Activated T-cell treated with anti-CD3 and anti-CD28 coated beads for 48 hours (primary cell): ENCODE results near the gene DNAJC7.
"Not testable (repeated sequence)": the region's sequence is repeated elsewhere in the genome, so short reads cannot be mapped to it uniquely, and the experiment has no call there.

ENCODE experiments used
- DNase-seq: peaks from one replicate; pipeline ENCODE4 v3.0.0-alpha.2; 2020; ENCODE audit warnings: low read depth

The DNAJC7 gene

GRCh38 chr17:41957031-41957868 is 60.0 kb downstream of the DNAJC7 start:
- no peak for DNase-seq

DNA sequence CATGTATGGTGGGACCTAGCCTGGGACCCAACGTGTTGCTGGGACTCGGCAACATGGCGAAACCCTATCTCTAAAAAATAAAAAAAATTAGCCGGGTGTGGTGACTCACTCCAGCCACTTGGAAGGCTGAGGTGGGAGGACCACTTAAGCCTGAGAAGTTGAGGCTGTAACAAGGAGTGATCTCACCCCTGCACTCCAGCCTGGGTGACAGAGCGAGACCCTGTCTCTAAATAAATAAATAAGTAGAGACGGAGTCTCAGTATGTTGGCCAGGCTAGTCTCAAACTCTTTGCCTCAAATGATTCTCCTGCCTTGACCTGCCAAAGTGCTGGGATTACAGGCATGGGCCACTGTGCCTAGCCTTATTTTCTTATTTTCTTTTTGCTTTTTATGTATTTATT is 60.7 kb downstream of the DNAJC7 start:
- no peak for DNase-seq

DNA sequence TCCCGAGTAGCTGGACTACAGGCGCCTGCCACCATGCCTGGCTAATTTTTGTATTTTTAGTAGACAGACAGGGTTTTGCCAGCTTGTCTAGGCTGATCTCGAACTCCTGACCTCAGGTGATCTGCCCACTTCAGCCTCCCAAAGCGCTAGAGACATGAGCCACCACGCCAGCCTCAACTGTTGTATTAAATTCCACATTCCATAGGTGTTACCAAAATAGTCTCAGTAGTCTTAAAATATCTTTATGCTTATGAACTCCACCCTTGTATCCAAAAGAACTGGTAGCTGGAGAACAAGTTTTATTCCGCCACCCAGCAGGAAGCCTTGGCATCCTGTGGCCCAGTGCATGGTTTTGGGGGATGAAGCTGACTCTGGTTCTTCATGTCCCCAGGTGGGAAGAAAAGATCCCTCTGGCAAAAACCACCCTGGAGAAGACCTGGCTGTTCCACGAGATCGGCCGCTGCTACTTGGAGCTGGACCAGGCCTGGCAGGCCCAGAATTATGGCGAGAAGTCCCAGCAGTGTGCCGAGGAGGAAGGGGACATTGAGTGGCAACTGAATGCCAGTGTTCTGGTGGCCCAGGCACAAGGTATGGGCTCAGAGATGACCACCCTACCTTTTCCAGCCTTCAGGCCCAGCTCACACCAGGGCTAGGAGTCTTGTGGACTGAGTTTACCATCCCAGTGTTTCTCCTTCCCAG is 68.3 kb downstream of the DNAJC7 start:
- DNase-seq, result no peak

GRCh38 chr17:41944943-41945342 is 72.3 kb downstream of the DNAJC7 start:
- no peak for DNase-seq

DNA sequence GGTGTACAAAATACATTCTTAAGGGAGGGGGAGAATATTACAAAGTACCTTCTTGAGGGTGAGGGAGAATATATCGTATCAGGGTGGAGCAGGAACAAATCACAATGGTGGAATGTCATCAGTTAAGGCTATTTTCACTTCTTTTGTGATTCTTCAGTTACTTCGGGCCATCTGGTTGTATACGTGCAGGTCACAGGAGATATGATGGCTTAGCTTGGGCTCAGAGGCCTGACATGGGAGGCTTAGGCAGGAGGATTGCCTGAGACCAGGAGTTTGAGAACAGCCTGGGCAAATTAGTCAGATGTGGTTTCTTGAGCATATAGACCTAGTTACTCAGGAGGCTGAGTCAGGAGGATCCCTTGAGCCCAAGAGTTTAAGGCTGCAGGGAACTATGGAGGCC is 73.7 kb downstream of the DNAJC7 start:
- DNase-seq, result no peak

GRCh38 chr17:41942626-41943373 is 74.4 kb downstream of the DNAJC7 start:
- DNase-seq, result no peak

DNA sequence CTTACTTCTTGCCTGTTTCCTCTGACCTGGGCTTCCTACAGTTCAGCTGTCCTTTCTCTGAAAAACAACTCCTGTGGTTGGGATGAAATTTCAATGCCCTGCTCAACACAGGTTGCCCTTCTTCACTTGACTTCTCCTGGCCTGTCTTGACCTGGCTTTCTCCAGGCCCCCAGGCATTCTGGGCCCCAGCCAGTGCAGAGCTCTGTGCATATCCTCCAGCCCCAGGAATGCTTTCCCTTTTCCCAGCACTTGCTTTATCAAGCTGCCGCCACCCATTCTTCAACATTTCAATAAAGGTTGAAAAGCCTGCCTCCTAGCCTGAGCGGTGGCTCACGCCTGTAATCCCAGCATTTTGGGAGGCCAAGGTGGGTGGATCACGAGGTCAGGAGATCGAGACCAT is 76.1 kb downstream of the DNAJC7 start:
- DNase-seq, result no peak

GRCh38 chr17:41939693-41940090 is 77.5 kb downstream of the DNAJC7 start:
- DNase-seq, result no peak

DNA sequence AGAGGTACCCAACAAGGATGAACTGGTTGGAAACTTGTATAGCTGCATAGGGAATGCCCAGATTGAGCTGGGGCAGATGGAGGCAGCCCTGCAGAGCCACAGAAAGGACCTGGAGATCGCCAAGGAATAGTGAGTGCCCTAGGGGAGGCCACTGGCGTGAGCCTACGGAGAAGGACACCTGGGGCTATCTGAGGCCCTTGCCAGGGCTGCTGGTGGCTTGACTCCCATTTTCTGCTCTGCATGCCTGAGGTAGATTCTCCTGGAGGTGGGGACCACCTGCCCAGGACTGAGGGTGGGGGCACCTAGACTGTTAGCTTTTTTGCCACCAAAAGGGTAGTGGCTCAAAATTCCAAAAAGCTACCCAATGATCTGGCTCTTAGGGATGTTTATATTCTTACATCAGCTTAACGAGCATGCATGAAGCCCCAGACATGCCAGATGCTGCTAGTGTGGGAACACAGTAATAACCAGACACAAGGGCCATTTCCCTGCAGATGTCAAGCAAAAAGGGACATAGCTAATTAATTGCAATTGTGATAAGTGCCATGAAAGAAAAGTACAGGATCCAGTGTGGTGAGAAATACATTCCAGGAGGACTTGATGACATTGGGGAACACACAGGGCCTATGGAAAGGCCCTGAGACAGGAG is 78.1 kb downstream of the DNAJC7 start:
- DNase-seq, result no peak

- no peak for DNase-seq
Measured at GRCh38 chr17:41937970-41938954, 79.0 kb downstream of the DNAJC7 start.

- DNase-seq, result no peak
Measured at GRCh38 chr17:41935641-41936040, 81.6 kb downstream of the DNAJC7 start.

DNA sequence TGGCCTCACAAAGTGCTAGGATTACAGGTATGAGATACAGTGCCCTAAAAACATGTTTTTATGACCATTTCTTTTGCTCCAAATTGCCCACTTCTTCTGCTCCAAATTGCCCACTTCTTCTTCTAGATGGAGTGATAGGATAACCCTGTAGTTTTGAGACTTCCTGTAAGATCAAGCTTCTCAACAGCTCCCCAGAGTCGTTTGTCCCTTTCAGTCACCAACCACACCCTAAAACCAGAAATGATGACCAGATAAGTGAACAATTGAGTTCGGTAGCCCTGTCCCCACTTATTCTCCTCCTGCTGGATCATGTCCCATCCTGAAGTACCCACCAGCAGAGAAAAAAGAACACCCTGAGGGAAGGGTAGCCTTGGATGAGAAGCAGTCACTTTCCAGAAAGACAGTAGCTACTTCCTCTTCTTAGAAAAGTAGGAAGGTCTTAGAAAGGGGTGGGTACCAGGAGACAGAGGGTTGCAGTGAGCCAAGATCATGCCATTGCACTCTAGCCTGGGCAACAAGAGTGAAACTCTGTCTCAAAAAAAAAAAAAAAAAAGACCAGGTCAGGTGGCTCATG is 84.3 kb downstream of the DNAJC7 start:
- no peak for DNase-seq

GRCh38 chr17:41931715-41932114 is 85.5 kb downstream of the DNAJC7 start:
- not testable (repeated sequence) for DNase-seq

- DNase-seq, result not testable (repeated sequence)
Measured at GRCh38 chr17:41930833-41931156, 86.4 kb downstream of the DNAJC7 start.

DNA sequence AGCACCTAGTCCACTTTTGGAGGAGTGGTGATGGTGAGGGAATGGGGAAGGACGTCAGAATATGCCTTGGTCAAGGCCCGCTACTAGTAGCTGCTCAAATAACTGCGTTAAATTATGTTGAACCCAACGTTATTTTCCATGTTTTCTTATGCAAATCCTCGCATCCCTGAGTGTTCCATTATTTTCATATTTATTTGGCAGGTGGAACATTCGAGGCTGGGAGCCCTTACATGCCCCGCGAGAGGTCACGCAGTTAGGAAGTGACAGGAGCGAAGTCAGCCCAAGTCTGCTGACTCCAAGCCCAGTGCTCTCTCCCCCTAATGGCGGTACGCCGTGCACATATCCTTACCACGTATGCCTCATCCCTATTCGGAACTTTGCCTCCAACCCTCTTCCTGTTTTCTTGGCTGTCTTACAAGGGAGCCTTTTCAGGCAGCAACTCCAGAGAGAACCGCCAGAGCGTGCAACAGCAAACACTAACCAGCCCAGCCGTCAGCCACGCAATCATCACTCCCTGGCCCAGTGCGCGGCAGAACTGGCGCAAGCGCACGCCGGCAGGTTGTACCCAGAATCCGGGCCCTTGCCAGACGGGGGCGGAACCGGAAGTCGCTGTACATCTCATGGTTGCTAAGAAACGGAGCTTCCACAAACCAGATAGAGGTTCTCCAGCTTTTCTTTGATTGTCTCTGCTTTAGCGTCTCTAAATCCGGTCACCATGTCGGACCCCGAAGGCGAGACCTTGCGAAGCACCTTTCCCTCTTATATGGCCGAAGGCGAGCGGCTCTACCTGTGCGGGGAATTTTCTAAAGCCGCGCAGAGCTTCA is 87.0 kb downstream of the DNAJC7 start, which contains the start of gene ODAD4:
ODAD4 (plus strand) TSS at position 609 of the 824 bp plus-strand sequence; CDS start at position 716, 107 bp downstream.
- peak; percentile 94 for DNase-seq

DNA sequence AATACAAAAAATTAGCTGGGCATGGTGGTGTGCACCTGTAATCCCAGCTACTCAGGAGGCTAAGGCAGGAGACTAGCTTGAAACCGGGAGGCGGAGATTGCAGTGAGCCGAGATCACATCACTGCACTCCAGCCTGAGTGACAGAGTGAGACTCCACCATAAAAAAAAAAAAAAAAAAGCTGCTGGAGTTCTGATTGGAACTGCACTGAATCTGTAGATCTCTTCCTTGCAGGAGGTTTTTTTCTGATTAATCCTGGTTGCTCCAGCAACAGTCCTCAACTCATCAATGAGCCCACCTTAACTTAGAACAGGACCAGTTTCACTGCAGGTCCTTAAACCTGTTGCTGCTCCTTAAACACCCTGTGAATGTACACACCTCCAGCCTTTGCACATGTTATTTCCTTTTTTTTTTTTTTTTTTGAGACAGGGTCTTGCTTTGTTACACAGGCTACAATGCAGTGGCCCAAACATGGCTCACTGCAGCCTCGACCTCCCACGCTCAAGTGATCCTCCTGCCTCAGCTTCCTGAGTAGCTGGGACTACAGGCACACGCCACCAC is 88.5 kb downstream of the DNAJC7 start:
- no peak for DNase-seq
